MCF 10A (cell line): ENCODE measurements around the gene MVK. TPM values are rescaled to one million over a fixed set of nuclear protein-coding genes. Genes with fewer than 3 reads are reported as not detected.

Source experiments
- BruUV-seq: library from RNA; stranded (reverse); fragments of 400-500 nt; replicated peaks from 2 replicates; lab custom pipeline; 2021; lab: Mats Ljungman, UMichigan
- CTCF ChIA-PET: fragments of 300-600 bp; sonication (Branson Sonifier 250); formaldehyde crosslinking; extraction: SDS; loops from one replicate; lab custom pipeline; 2021; ENCODE audit warnings: antibody characterized with exemption, inconsistent platforms; lab: Yijun Ruan, JAX
- POLR2A ChIA-PET: fragments of 300-600, 350-650 bp; sonication (Branson Sonifier 250); formaldehyde crosslinking; extraction: SDS; loops from one replicate; lab custom pipeline; 2020; ENCODE audit warnings: antibody characterized with exemption, inconsistent platforms; lab: Yijun Ruan, JAX
- DNase-seq: peaks from one replicate; pipeline ENCODE4 v3.0.0-alpha.2; 2018; ENCODE audit not compliant: unreplicated experiment
- H3K27ac Mint-ChIP-seq: one replicate; pipeline ENCODE4 v1.8.0; 2022; ENCODE audit warnings: mild to moderate bottlenecking, low read depth, mixed read lengths; ENCODE audit not compliant: unreplicated experiment
- H3K27me3 Mint-ChIP-seq: one replicate; pipeline ENCODE4 v1.8.0; 2022; ENCODE audit warnings: mixed read lengths; ENCODE audit not compliant: insufficient read depth, unreplicated experiment
- H3K36me3 Mint-ChIP-seq: one replicate; pipeline ENCODE4 v1.8.0; 2022; ENCODE audit warnings: mild to moderate bottlenecking, moderate library complexity, mixed read lengths; ENCODE audit not compliant: insufficient read depth, unreplicated experiment
- H3K4me1 Mint-ChIP-seq: one replicate; pipeline ENCODE4 v1.8.0; 2022; ENCODE audit warnings: mixed read lengths; ENCODE audit not compliant: insufficient read depth, unreplicated experiment
- H3K4me3 Mint-ChIP-seq: one replicate; pipeline ENCODE4 v1.8.0; 2022; ENCODE audit warnings: mild to moderate bottlenecking, moderate library complexity, mixed read lengths; ENCODE audit not compliant: unreplicated experiment
- H3K9me3 Mint-ChIP-seq: one replicate; pipeline ENCODE4 v1.8.0; 2022; ENCODE audit warnings: mixed read lengths; ENCODE audit not compliant: unreplicated experiment
- intact Hi-C: fragments of 100-400 bp; cut with micrococcal nuclease; formaldehyde crosslinking; loops from 2 replicates; pipeline ENCODE4 v1.14.1; 2022
- total RNA-seq: library from RNA; stranded (reverse); gene quantifications from 2 replicates; pipeline ENCODE4 v1.2.3, GENCODE V29; 2022
- TF ChIP-seq, protein P1 (sequence below): fragments of 200-600 bp; IDR thresholded peaks from one replicate; pipeline ENCODE4 v1.8.0; 2022; ENCODE audit warnings: antibody characterized with exemption, mild to moderate bottlenecking; ENCODE audit not compliant: unreplicated experiment

Gene MVK
- total RNA-seq, 1 experiment from 2014 or later: 17.1 TPM

DNA sequence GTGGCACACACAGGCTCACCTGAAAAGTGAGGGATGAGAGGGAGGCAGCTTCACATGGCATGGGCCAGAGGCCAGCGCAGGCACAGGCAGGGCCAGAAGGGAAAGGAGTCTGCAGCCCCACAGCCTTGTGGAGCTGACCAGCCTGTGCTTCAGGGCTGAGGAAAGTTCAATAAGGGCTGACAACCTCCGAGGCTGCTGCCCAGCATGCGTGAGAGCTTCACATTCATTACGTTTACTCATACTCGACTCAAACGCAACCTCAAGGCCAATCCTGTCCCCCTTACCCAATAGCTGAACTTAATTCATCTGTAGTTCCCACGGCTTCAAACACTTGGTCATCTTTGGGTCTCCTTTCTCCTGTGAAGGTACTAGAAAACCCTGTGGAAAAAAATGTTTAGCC lies 5.1 kb upstream of the MVK start:
- Mint-ChIP-seq H3K4me3 (no peak overlapping the region), H3K27me3 (no peaks in the 10 kb centered on the region), H3K4me1 (peaks cover 7% of the 10 kb centered on the region), H3K27ac (no peak overlapping the region), H3K9me3 (no peaks in the 10 kb centered on the region), H3K36me3 (peaks cover 62% of the 10 kb centered on the region)
- ChIA-PET POLR2A (interaction anchor here (0.6 kb wide), 1 partner anchor 31 kb away, joined by 4 read pairs; no protein-coding TSS in a partner anchor), CTCF (interaction anchor here (0.8 to 2.1 kb wide), 2 partner anchors 13 to 29 kb away, joined by 5 to 11 read pairs; no protein-coding TSS in a partner anchor)
- TF ChIP-seq, protein P1, sequence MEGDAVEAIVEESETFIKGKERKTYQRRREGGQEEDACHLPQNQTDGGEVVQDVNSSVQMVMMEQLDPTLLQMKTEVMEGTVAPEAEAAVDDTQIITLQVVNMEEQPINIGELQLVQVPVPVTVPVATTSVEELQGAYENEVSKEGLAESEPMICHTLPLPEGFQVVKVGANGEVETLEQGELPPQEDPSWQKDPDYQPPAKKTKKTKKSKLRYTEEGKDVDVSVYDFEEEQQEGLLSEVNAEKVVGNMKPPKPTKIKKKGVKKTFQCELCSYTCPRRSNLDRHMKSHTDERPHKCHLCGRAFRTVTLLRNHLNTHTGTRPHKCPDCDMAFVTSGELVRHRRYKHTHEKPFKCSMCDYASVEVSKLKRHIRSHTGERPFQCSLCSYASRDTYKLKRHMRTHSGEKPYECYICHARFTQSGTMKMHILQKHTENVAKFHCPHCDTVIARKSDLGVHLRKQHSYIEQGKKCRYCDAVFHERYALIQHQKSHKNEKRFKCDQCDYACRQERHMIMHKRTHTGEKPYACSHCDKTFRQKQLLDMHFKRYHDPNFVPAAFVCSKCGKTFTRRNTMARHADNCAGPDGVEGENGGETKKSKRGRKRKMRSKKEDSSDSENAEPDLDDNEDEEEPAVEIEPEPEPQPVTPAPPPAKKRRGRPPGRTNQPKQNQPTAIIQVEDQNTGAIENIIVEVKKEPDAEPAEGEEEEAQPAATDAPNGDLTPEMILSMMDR: no peak
- intact Hi-C loops: no loop called here
- BruUV-seq: no TSS peak
- DNase-seq: no peak

DNA sequence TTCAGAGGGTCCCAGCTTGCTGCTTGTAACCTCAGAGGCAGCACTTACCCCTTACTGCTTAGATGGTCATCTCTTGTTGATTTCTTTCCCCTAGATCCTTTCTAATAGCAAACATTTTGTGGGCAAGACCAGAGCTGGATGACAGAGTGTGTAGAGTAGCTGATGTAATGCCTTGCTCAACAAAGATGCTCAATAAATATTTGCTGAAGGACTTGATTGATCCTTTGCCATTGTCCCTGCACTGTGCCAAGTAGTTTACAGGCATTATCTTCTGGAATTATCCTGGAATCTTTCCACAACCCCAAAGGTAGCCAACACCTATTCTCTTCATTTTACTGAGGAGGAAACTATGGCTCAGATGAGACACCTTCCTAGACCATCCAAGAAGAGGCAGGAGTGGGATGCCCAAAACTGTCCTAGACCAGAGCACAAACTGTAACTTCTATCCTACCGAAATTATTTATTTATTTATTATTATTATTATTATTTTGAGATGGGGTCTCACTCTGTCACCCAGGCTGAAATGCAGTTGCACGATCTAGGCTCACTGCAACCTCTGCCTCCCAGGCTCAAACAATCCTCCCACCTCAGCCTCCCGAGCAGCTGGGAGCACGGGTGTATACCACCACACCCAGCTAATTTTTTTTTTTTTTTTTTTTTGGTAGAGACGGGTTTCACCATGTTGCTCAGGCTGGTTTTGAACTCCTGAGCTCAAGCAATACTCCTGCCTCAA lies 1.7 kb upstream of the MVK start:
- BruUV-seq: no TSS peak
- ChIA-PET CTCF (interaction anchor here (0.5 to 1.9 kb wide), 9 partner anchors 8 to 208 kb away, joined by 3 to 7 read pairs (median 4); no protein-coding TSS in a partner anchor), POLR2A (interaction anchor here (1.1 to 3.6 kb wide), 9 partner anchors 10 to 306 kb away, joined by 3 to 40 read pairs (median 6); no protein-coding TSS in a partner anchor)
- Mint-ChIP-seq H3K36me3 (peaks cover 78% of the 10 kb centered on the region), H3K4me3 (peak overlapping the region; percentile 92), H3K9me3 (no peaks in the 10 kb centered on the region), H3K4me1 (peaks cover 16% of the 10 kb centered on the region), H3K27ac (peak overlapping the region; percentile 97), H3K27me3 (no peaks in the 10 kb centered on the region)
- TF ChIP-seq, protein P1: no peak
- no peak for DNase-seq
- intact Hi-C loops: loop anchor here (2.0 kb wide), 1 partner anchor 53 kb away; no protein-coding TSS in a partner anchor

DNA sequence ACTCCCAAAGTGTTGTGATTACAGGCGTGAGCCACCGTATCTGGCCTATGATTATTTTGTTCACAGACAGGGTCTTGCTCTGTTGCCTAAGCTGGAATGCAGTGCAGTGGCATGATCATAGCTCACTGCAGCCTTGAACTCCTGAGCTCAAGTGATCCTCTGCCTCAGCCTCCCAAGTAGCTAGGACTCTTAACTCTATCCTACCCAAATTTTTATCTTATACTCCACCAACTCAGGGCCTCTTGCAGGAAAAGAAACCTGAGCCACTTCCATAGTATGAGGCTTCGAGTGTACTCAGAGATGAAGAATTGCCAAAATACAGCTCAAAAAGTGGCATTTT lies 1.1 kb upstream of the MVK start:
- intact Hi-C loops: loop anchor here (2.0 kb wide), 1 partner anchor 54 kb away; no protein-coding TSS in a partner anchor
- TF ChIP-seq, protein P1: no peak
- Mint-ChIP-seq H3K4me1 (peaks cover 16% of the 10 kb centered on the region), H3K9me3 (no peaks in the 10 kb centered on the region), H3K27ac (peak overlapping the region; percentile 97), H3K4me3 (peak overlapping the region; percentile 92), H3K36me3 (peaks cover 78% of the 10 kb centered on the region), H3K27me3 (no peaks in the 10 kb centered on the region)
- DNase-seq: no peak
- BruUV-seq: no TSS peak
- ChIA-PET POLR2A (interaction anchor here (1.1 to 3.6 kb wide), 11 partner anchors 9 to 305 kb away, joined by 3 to 40 read pairs (median 6); partner anchors contain the start of genes KCTD10 and UBE3B), CTCF (interaction anchor here (0.5 to 1.9 kb wide), 9 partner anchors 8 to 452 kb away, joined by 3 to 7 read pairs (median 4); no protein-coding TSS in a partner anchor)

DNA sequence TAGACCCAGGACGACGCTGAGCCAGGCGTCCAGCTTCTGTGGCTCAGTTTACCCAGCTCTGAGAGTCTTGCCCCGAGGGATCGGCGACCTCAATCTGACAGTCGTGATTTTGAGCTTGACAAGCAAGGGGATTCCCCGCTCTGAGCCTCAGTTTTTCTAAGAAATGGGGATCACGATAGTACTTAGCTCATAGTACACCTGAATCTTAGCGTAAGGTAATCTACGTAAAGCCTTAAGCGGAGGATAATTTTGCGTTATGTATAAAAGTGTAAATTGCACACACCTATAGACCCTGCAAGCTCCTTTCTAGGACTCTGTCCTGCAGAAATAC lies 285 bp downstream of the MVK start:
- no peaks in the 10 kb centered on the region for H3K27me3 Mint-ChIP-seq
- TSS peak; percentile 50 for BruUV-seq
- intact Hi-C loops: loop anchor here (2.0 kb wide), 1 partner anchor 55 kb away; no protein-coding TSS in a partner anchor
- H3K4me3 Mint-ChIP-seq: peak overlapping the region; percentile 92
- TF ChIP-seq, protein P1: no peak
- H3K27ac Mint-ChIP-seq: peak overlapping the region; percentile 97
- peaks cover 76% of the 10 kb centered on the region for H3K36me3 Mint-ChIP-seq
- peaks cover 16% of the 10 kb centered on the region for H3K4me1 Mint-ChIP-seq
- DNase-seq: no peak
- POLR2A ChIA-PET: interaction anchor here (0.6 to 3.6 kb wide), 21 partner anchors 8 to 398 kb away, joined by 3 to 40 read pairs (median 3); partner anchors contain the start of genes KCTD10 and UBE3B
- no peaks in the 10 kb centered on the region for H3K9me3 Mint-ChIP-seq
- CTCF ChIA-PET: interaction anchor here (0.6 to 2.0 kb wide), 6 partner anchors 24 to 1875 kb away, joined by 3 to 10 read pairs (median 3); no protein-coding TSS in a partner anchor
